HEK293 (cell line): ENCODE data around the gene NHSL2.

ENCODE experiments used
- CTCF ChIA-PET: fragments of 350-600 bp; formaldehyde crosslinking; extraction: SDS; loops from one replicate; lab custom pipeline; 2021; ENCODE audit warnings: antibody characterized with exemption; lab: Yijun Ruan, JAX
- POLR2A ChIA-PET: fragments of 300-600 bp; formaldehyde crosslinking; extraction: SDS; loops from one replicate; lab custom pipeline; 2020; ENCODE audit warnings: antibody characterized with exemption, inconsistent platforms; lab: Yijun Ruan, JAX
- H3K27ac ChIP-seq: fragments of 200-500 bp; sonication (Bioruptor generic); 2 replicates; pipeline ENCODE4 v1.5.1; 2014; ENCODE audit warnings: low read depth, low read length, control low read depth, inconsistent platforms; ENCODE audit errors: extremely low read depth
- H3K36me3 ChIP-seq, 2 experiments: fragments of 200-500 bp in 1 of 2; sonication (Bioruptor generic) in 1 of 2; 1 replicate in 1 of 2; 2 replicates in 1 of 2; pipeline ENCODE4 v1.5.1; 2014 to 2017; ENCODE audit warnings: inconsistent platforms in 2 of 2, low read length in 2 of 2; ENCODE audit not compliant: control insufficient read depth in 2 of 2, insufficient read depth in 1 of 2
- H3K4me1 ChIP-seq: fragments of 200-500 bp; sonication (Bioruptor generic); 2 replicates; pipeline ENCODE4 v1.5.1; 2014; ENCODE audit warnings: mild to moderate bottlenecking, low read length, inconsistent platforms; ENCODE audit not compliant: control insufficient read depth, insufficient read depth
- H3K4me3 ChIP-seq: 2 replicates; pipeline ENCODE4 v1.5.1; 2011; ENCODE audit warnings: low read depth, mild to moderate bottlenecking, control low read depth, low read length, moderate library complexity
- H3K9me3 ChIP-seq: fragments of 200-500 bp; sonication (Bioruptor generic); 2 replicates; pipeline ENCODE4 v1.5.1; 2014; ENCODE audit warnings: low read depth, low read length, inconsistent platforms; ENCODE audit not compliant: control insufficient read depth, insufficient read depth
- EGR2 ChIP-seq: fragments of 450-650 bp; formaldehyde crosslinking; IDR thresholded peaks from 2 replicates; pipeline ENCODE4 v1.5.1; 2016; ENCODE audit warnings: low read depth, missing biosample characterization, missing genetic modification characterization
- GLIS2 ChIP-seq: fragments of 450-650 bp; formaldehyde crosslinking; IDR thresholded peaks from 2 replicates; pipeline ENCODE4 v1.5.1; 2016; ENCODE audit warnings: missing biosample characterization, missing genetic modification characterization
- REPIN1 ChIP-seq: fragments of 450-650 bp; formaldehyde crosslinking; IDR thresholded peaks from 2 replicates; pipeline ENCODE4 v1.5.1; 2017; ENCODE audit warnings: missing biosample characterization, missing genetic modification characterization, low read depth
- TRIM28 ChIP-seq: IDR thresholded peaks from 2 replicates; pipeline ENCODE4 v1.6.1; 2011; ENCODE audit warnings: low read length, control low read depth, borderline replicate concordance
- ZEB2 ChIP-seq: fragments of 450-650 bp; formaldehyde crosslinking; IDR thresholded peaks from 2 replicates; pipeline ENCODE4 v1.5.1; 2016; ENCODE audit warnings: missing biosample characterization, missing genetic modification characterization
- ZNF138 ChIP-seq: fragments of 450-650 bp; formaldehyde crosslinking; IDR thresholded peaks from 2 replicates; pipeline ENCODE4 v1.5.1; 2016; ENCODE audit warnings: missing biosample characterization, missing genetic modification characterization, borderline replicate concordance
- ZNF155 ChIP-seq: fragments of 450-650 bp; formaldehyde crosslinking; IDR thresholded peaks from 2 replicates; pipeline ENCODE4 v1.5.1; 2016; ENCODE audit warnings: missing biosample characterization, missing genetic modification characterization
- ZNF23 ChIP-seq: fragments of 450-650 bp; formaldehyde crosslinking; IDR thresholded peaks from 2 replicates; pipeline ENCODE4 v1.5.1; 2016; ENCODE audit warnings: missing biosample characterization, missing genetic modification characterization, borderline replicate concordance
- ZNF24 ChIP-seq: fragments of 450-650 bp; formaldehyde crosslinking; IDR thresholded peaks from 2 replicates; pipeline ENCODE4 v1.5.1; 2016; ENCODE audit warnings: missing biosample characterization, missing genetic modification characterization
- ZNF274 ChIP-seq, 2 experiments: fragments of 200-500 bp in 1 of 2; fragments of 450-650 bp in 1 of 2; sonication (Bioruptor generic) in 1 of 2; formaldehyde crosslinking in 1 of 2; IDR thresholded peaks; 2 replicates each; pipeline versions ENCODE4 v1.5.1 to v1.6.1; 2014 to 2016; ENCODE audit warnings: borderline replicate concordance in 1 of 2, inconsistent platforms in 1 of 2, low read length in 1 of 2, missing biosample characterization in 1 of 2, missing genetic modification characterization in 1 of 2
- ZNF280C ChIP-seq: fragments of 450-650 bp; formaldehyde crosslinking; IDR thresholded peaks from 2 replicates; pipeline ENCODE4 v1.5.1; 2016; ENCODE audit warnings: missing biosample characterization, missing genetic modification characterization
- ZNF311 ChIP-seq: fragments of 450-650 bp; formaldehyde crosslinking; IDR thresholded peaks from 2 replicates; pipeline ENCODE4 v1.5.1; 2017; ENCODE audit warnings: missing biosample characterization, missing genetic modification characterization, borderline replicate concordance
- ZNF416 ChIP-seq: fragments of 450-650 bp; formaldehyde crosslinking; IDR thresholded peaks from 2 replicates; pipeline ENCODE4 v1.5.1; 2016; ENCODE audit warnings: missing biosample characterization, missing genetic modification characterization
- ZNF529 ChIP-seq: fragments of 450-650 bp; formaldehyde crosslinking; IDR thresholded peaks from 2 replicates; pipeline ENCODE4 v1.5.1; 2017; ENCODE audit warnings: missing genetic modification characterization, missing biosample characterization; ENCODE audit not compliant: insufficient replicate concordance
- ZNF580 ChIP-seq: fragments of 450-650 bp; formaldehyde crosslinking; IDR thresholded peaks from 2 replicates; pipeline ENCODE4 v1.5.1; 2016; ENCODE audit warnings: missing biosample characterization, missing genetic modification characterization
- ZNF785 ChIP-seq: fragments of 450-650 bp; formaldehyde crosslinking; IDR thresholded peaks from 2 replicates; pipeline ENCODE4 v1.5.1; 2016; ENCODE audit warnings: missing biosample characterization, missing genetic modification characterization
- ZSCAN16 ChIP-seq: fragments of 450-650 bp; formaldehyde crosslinking; IDR thresholded peaks from 2 replicates; pipeline ENCODE4 v1.5.1; 2016; ENCODE audit warnings: missing biosample characterization, missing genetic modification characterization

The NHSL2 gene

GRCh38 chrX:71993371-71993770, 82.7 kb downstream of the NHSL2 start:
- no peak for TF ChIP-seq EGR2 (tag by site-specific recombination)
- TF ChIP-seq, all 188 proteins: peak for 0
- CTCF ChIA-PET: interaction anchor here (0.6 to 1.4 kb wide), 5 partner anchors 8 to 82 kb away, joined by 3 to 5 read pairs (median 4); no protein-coding TSS in a partner anchor
- POLR2A ChIA-PET: no interaction called here

GRCh38 chrX:71994601-71995000, 84.0 kb downstream of the NHSL2 start:
- POLR2A ChIA-PET: no interaction called here

More at GRCh38 chrX:71993371-71993770, 82.7 kb downstream of the NHSL2 start:
- Histone ChIP-seq H3K27ac (no peak overlapping the region), H3K36me3 (no peaks in the 10 kb centered on the region), H3K4me1 (no peaks in the 10 kb centered on the region; the same call in 1 of the 2 replicates), H3K9me3 (no peaks in the 10 kb centered on the region), H3K4me3 (no peak overlapping the region)

GRCh38 chrX:71995122-71995521, 84.5 kb downstream of the NHSL2 start:
- POLR2A ChIA-PET: no interaction called here
- TF ChIP-seq ZNF24 (tag by site-specific recombination) (no peak), ZNF274 (IDR thresholded peaks at IDR 0.05; ENCODE audit: low read length) (no peak), ZNF274 (tag by site-specific recombination; IDR thresholded peaks at IDR 0.05; ENCODE audit: borderline replicate concordance) (no peak), ZSCAN16 (tag by site-specific recombination) (no peak), ZEB2 (no peak), ZNF280C (tag by site-specific recombination) (no peak), TRIM28 (no peak), REPIN1 (tag by site-specific recombination) (no peak), ZNF416 (tag by site-specific recombination) (no peak), ZNF529 (tag by site-specific recombination) (no peak), ZNF580 (no peak), ZNF138 (tag by site-specific recombination) (no peak), ZNF311 (tag by site-specific recombination) (no peak), GLIS2 (tag by site-specific recombination) (no peak), ZNF23 (no peak), ZNF785 (tag by site-specific recombination) (no peak)
- CTCF ChIA-PET: interaction anchor here (1.0 to 1.6 kb wide), 3 partner anchors 20 to 132 kb away, joined by 3 to 5 read pairs (median 4); no protein-coding TSS in a partner anchor
- Histone ChIP-seq H3K36me3 (no peaks in the 10 kb centered on the region), H3K4me3 (no peak overlapping the region), H3K9me3 (no peaks in the 10 kb centered on the region), H3K4me1 (no peaks in the 10 kb centered on the region; the same call in 1 of the 2 replicates), H3K27ac (no peak overlapping the region)

More at GRCh38 chrX:71994601-71995000, 84.0 kb downstream of the NHSL2 start:
- Histone ChIP-seq H3K9me3 (no peaks in the 10 kb centered on the region), H3K4me3 (no peak overlapping the region), H3K36me3 (no peaks in the 10 kb centered on the region), H3K27ac (no peak overlapping the region), H3K4me1 (no peaks in the 10 kb centered on the region; the same call in 1 of the 2 replicates)
- CTCF ChIA-PET: interaction anchor here (1.0 to 1.6 kb wide), 3 partner anchors 20 to 132 kb away, joined by 3 to 5 read pairs (median 4); no protein-coding TSS in a partner anchor
- no peak for TF ChIP-seq ZNF416 (tag by site-specific recombination)
- no peak for TF ChIP-seq ZNF155 (tag by site-specific recombination)
